OCI-LY7 (cell line): Measurements from ENCODE around the gene RNF213. TPM values are rescaled to one million over a fixed set of nuclear protein-coding genes. Genes with fewer than 3 reads are reported as not detected.
A peak's percentile ranks its signal among the peaks of the same experiment; 100 is the strongest.

Experiments used
- BruUV-seq: library from RNA; stranded (reverse); fragments of 400-500 nt; replicated peaks from 2 replicates; lab custom pipeline; 2021; lab: Mats Ljungman, UMichigan
- CTCF ChIA-PET: fragments of 300-600 bp; sonication (Branson Sonifier 250); formaldehyde crosslinking; loops from one replicate; lab custom pipeline; 2022; ENCODE audit warnings: antibody characterized with exemption; ENCODE audit not compliant: unreplicated experiment; lab: Charles Lee
- POLR2A ChIA-PET: fragments of 300-600 bp; sonication (Branson Sonifier 250); formaldehyde crosslinking; loops from one replicate; lab custom pipeline; 2022; ENCODE audit warnings: antibody characterized with exemption; lab: Charles Lee
- DNase-seq: peaks from one replicate; pipeline ENCODE4 v3.0.0-alpha.2; 2015; ENCODE audit warnings: low spot score
- H2AFZ ChIP-seq: fragments of 200-600 bp; sonication (generic), shearing (Covaris generic); 2 replicates; pipeline ENCODE4 v1.6.1; 2014; ENCODE audit warnings: mild to moderate bottlenecking, antibody characterized with exemption, low read length, moderate library complexity
- H3K27ac ChIP-seq: fragments of 200-600 bp; sonication (generic); 2 replicates; pipeline ENCODE4 v1.5.1; 2014; ENCODE audit warnings: mixed run types, low read depth, mild to moderate bottlenecking, moderate library complexity, low read length, inconsistent platforms; ENCODE audit not compliant: poor library complexity, severe bottlenecking
- H3K36me3 ChIP-seq: fragments of 200-600 bp; sonication (generic); 2 replicates; pipeline ENCODE4 v1.6.1; 2014; ENCODE audit warnings: mild to moderate bottlenecking, antibody characterized with exemption, low read length, moderate library complexity, mixed read lengths; ENCODE audit not compliant: insufficient read depth
- H3K4me1 ChIP-seq: fragments of 200-600 bp; sonication (generic); 2 replicates; pipeline ENCODE4 v1.5.1; 2014; ENCODE audit warnings: mild to moderate bottlenecking, low read length; ENCODE audit not compliant: insufficient read depth, poor library complexity, severe bottlenecking
- H3K4me2 ChIP-seq: fragments of 200-600 bp; sonication (generic); 2 replicates; pipeline ENCODE4 v1.6.1; 2014; ENCODE audit warnings: mild to moderate bottlenecking, low read length
- H3K4me3 ChIP-seq: fragments of 200-600 bp; sonication (generic); 2 replicates; pipeline ENCODE4 v1.5.1; 2014; ENCODE audit warnings: mild to moderate bottlenecking, low read depth, low read length; ENCODE audit not compliant: poor library complexity, severe bottlenecking
- H3K79me2 ChIP-seq: fragments of 200-600 bp; sonication (generic); 2 replicates; pipeline ENCODE4 v1.6.1; 2016; ENCODE audit warnings: low read depth, mild to moderate bottlenecking, low read length, moderate library complexity, mixed read lengths; ENCODE audit not compliant: insufficient read depth
- H3K9me2 ChIP-seq: fragments of 200-600 bp; sonication (generic); 2 replicates; pipeline ENCODE4 v1.6.1; 2016; ENCODE audit warnings: mild to moderate bottlenecking, low read length, mixed read lengths; ENCODE audit not compliant: insufficient read depth
- H3K9me3 ChIP-seq: fragments of 200-600 bp; sonication (generic); 2 replicates; pipeline ENCODE4 v1.6.1; 2014; ENCODE audit warnings: mild to moderate bottlenecking, mixed run types, low read length, mixed read lengths
- H4K20me1 ChIP-seq: fragments of 200-600 bp; sonication (generic); 2 replicates; pipeline ENCODE4 v1.6.1; 2014; ENCODE audit warnings: mild to moderate bottlenecking, antibody characterized with exemption, low read length, moderate library complexity, mixed read lengths; ENCODE audit not compliant: insufficient read depth
- CTCF ChIP-seq: fragments of 200-600 bp; sonication (generic); conservative IDR thresholded peaks from 2 replicates; pipeline ENCODE4 v1.5.1; 2014; ENCODE audit warnings: mild to moderate bottlenecking, antibody characterized with exemption, low read length, moderate library complexity, mixed read lengths
- EZH2phosphoT487 ChIP-seq: fragments of 200-600 bp; sonication (generic); IDR thresholded peaks from 2 replicates; pipeline ENCODE4 v1.6.1; 2018; ENCODE audit warnings: low read depth, borderline replicate concordance, mild to moderate bottlenecking, mixed run types, antibody characterized with exemption, low read length, moderate library complexity, mixed read lengths
- intact Hi-C: fragments of 100-400 bp; cut with micrococcal nuclease; formaldehyde crosslinking; loops from one replicate; pipeline ENCODE4 v1.10.0; 2022; ENCODE audit not compliant: unreplicated experiment
- total RNA-seq, 2 experiments: library from RNA; depleted of rRNA in 1 of 2; stranded (reverse); fragments of >200 nt in 1 of 2; shearing (Covaris generic) in 1 of 2; gene quantifications; 2 replicates each; pipeline ENCODE4 v1.2.3, GENCODE V29; 2014 to 2022

Gene RNF213
- total RNA-seq, 2 experiments from 2014 or later, result 58.8 to 68.6 TPM

DNA sequence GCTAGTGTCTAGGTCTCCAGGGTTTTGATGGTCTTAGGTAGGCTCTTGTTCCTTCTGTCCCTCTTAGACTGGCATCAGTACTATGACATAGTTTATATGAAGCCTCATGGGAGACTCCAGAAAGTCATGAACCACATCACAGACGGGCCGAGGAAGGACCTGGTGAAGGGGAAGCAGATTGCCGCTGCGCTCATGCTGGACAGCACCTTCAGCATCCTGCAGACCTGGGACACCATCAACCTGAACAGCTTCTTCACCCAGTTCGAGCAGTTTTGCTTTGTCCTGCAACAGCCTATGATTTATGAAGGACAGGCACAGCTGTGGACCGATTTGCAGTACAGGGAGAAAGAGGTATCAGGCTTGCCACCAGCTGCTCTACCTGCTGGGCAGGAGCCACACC lies 34.0 kb downstream of the RNF213 start:
- Histone ChIP-seq H3K36me3 (peaks cover 6% of the 10 kb centered on the region), H3K4me3 (no peak overlapping the region), H3K27ac (no peak overlapping the region), H3K9me3 (no peaks in the 10 kb centered on the region), H3K9me2 (no peaks in the 10 kb centered on the region), H3K79me2 (no peaks in the 10 kb centered on the region), H2AFZ (no peak overlapping the region), H3K4me2 (no peak overlapping the region), H3K4me1 (no peaks in the 10 kb centered on the region), H4K20me1 (no peaks in the 10 kb centered on the region)
- ChIA-PET CTCF (no interaction called here), POLR2A (no interaction called here)
- no peak for TF ChIP-seq CTCF
- DNase-seq, result no peak
- intact Hi-C loops, result no loop called here
- BruUV-seq, result no TSS peak

DNA sequence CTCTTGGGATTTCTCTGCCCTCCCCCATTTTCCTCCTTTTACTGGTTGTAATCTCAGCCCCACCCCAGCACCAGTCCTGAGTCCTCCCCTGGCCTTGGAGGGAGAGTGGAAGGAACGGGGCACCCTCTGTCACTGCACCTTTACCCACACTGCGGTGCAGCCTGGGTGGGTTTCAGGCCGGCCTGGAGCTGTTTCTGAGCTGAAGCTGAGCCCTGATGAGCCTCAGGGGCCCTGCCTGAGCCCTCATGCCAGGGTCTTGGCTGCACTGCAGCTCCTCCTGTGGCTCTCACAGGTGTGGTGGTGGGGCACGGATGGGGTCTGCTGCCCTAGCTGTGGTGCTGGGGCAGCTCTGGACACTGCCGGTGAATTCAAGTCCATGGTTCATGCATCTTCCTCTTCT lies 34.5 kb downstream of the RNF213 start:
- H3K36me3 ChIP-seq, result peaks cover 11% of the 10 kb centered on the region
- no peak overlapping the region for H2AFZ ChIP-seq
- no peaks in the 10 kb centered on the region for H3K9me2 ChIP-seq
- H3K4me2 ChIP-seq, result no peak overlapping the region
- no peak overlapping the region for H3K27ac ChIP-seq
- POLR2A ChIA-PET, result no interaction called here
- DNase-seq, result no peak
- no peaks in the 10 kb centered on the region for H3K9me3 ChIP-seq
- TF ChIP-seq CTCF, result no peak
- no peak for TF ChIP-seq EZH2phosphoT487
- no peak overlapping the region for H3K4me3 ChIP-seq
- CTCF ChIA-PET, result no interaction called here
- H3K79me2 ChIP-seq, result no peaks in the 10 kb centered on the region
- H3K4me1 ChIP-seq, result no peaks in the 10 kb centered on the region
- no TSS peak for BruUV-seq
- intact Hi-C loops, result no loop called here
- H4K20me1 ChIP-seq, result no peaks in the 10 kb centered on the region

GRCh38 chr17:80295559-80295958 lies 34.9 kb downstream of the RNF213 start:
- Histone ChIP-seq H2AFZ (no peak overlapping the region), H3K4me1 (no peaks in the 10 kb centered on the region), H3K9me3 (no peaks in the 10 kb centered on the region), H4K20me1 (no peaks in the 10 kb centered on the region), H3K4me3 (no peak overlapping the region), H3K9me2 (no peaks in the 10 kb centered on the region), H3K27ac (no peak overlapping the region), H3K36me3 (peaks cover 15% of the 10 kb centered on the region), H3K4me2 (no peak overlapping the region), H3K79me2 (no peaks in the 10 kb centered on the region)
- BruUV-seq, result TSS peak; percentile 50
- TF ChIP-seq EZH2phosphoT487, result no peak
- TF ChIP-seq CTCF, result no peak
- ChIA-PET POLR2A (no interaction called here), CTCF (no interaction called here)
- intact Hi-C loops, result no loop called here
- DNase-seq, result no peak
